D721Med (cell line): Measurements from ENCODE around the gene USP48.

Experiments used
- DNase-seq: peaks from one replicate; pipeline ENCODE4 v3.0.0; 2011; ENCODE audit warnings: low spot score; ENCODE audit not compliant: insufficient read length
- FAIRE-seq: peaks from 2 replicates; lab custom pipeline; 2011; peaks lifted over from hg19 to GRCh38; lab: Jason Lieb, UNC
- CTCF ChIP-seq: IDR thresholded peaks from 2 replicates; pipeline ENCODE4 v1.5.1; 2012; ENCODE audit warnings: mild to moderate bottlenecking, control low read depth; ENCODE audit not compliant: insufficient read depth; ENCODE audit errors: missing control alignments

The USP48 gene

DNA sequence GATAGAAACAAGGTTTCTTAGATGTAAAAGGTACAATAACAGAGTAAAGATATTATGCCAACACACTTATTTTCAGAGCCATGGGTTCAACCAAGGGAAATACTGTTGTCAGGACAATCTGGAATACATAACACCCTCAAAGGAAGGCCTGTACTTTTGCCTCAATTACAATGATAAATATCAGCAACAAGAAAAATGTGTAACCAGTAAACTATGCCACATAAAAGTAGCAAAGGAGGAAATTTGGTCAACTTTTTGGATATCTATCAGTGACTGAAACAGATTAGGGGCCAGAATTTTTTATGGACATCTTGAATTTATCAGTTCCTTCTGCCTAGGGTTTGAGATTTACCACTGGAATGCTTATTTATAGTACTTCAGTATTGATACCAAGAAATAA, 89.2 kb downstream of the USP48 start:
- no peak for FAIRE-seq
- no peak for DNase-seq
- no peak for TF ChIP-seq CTCF

- no peak for TF ChIP-seq CTCF
- no peak for DNase-seq
- no peak for FAIRE-seq
These were observed 91.2 kb downstream of the USP48 start for GRCh38 chr1:21691739-21692138.

- DNase-seq = no peak
- no peak for FAIRE-seq
- no peak for TF ChIP-seq CTCF
These were observed 93.1 kb downstream of the USP48 start for GRCh38 chr1:21689661-21690372.

- DNase-seq = no peak
- FAIRE-seq = no peak
- TF ChIP-seq CTCF = no peak
These were observed 95.8 kb downstream of the USP48 start for GRCh38 chr1:21687081-21687529.

- TF ChIP-seq CTCF = no peak
- FAIRE-seq (no peak), DNase-seq (no peak)
These were observed 96.8 kb downstream of the USP48 start for GRCh38 chr1:21685946-21686678.

DNA sequence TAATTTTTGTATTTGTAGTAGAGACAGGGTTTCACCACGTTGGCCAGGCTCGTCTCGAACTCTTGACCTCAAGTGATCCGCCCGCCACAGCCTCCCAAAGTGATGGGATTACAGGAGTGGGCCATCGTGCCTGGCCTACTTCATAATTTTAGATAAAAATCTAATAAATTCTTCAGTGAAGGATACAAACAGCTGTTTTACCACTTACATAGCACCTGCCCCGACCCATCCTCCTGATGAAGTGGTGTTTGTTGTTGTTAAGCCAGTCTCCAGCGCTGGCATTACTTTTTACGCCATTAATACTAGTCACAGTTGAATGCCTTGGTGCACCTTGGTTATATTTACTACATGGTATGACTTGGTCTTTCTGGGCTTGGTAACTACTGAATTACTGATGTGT, 101.5 kb downstream of the USP48 start:
- FAIRE-seq (no peak), DNase-seq (no peak)
- TF ChIP-seq CTCF = no peak

DNA sequence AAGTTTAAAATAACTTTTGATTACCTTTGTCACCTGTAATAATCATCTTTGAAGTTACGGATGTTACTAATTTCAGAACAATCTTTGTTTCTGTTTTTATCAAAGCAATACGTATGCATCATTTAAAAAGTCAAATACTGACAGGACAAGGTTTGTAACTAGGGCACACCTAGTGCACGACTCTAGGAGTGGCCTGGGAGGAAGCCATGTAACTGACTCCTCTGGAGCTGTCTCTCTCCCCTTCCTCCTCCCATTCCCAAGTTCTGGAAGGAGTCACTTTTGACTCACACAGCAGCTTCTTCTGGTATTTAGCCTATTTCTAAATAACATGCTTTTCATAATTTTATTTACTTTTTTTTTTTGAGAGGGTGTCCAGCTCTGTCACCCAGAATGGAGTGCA, 102.0 kb downstream of the USP48 start:
- DNase-seq (no peak), FAIRE-seq (no peak)
- TF ChIP-seq CTCF = no peak
